Liver (tissue), 9 donors: ENCODE measurements around the gene OPN1MW3. TPM values are rescaled to one million over a fixed set of nuclear protein-coding genes. Genes with fewer than 3 reads are reported as not detected.

Experiments used
- DNase-seq: peaks from one replicate; pipeline ENCODE4 v3.0.0-alpha.2; 2017; ENCODE audit warnings: low spot score
- H3K27ac ChIP-seq, 2 donors: one replicate each; pipeline ENCODE4 v1.7.0; 2013; ENCODE audit warnings: inconsistent platforms in 2 of 2, low read length in 2 of 2, control low read depth in 1 of 2, low read depth in 1 of 2, mild to moderate bottlenecking in 1 of 2
- H3K27me3 ChIP-seq, 4 donors: one replicate each; pipeline versions ENCODE4 v1.6.1 to v1.7.0; 2013; ENCODE audit warnings: low read length in 3 of 4, inconsistent platforms in 1 of 4, mild to moderate bottlenecking in 1 of 4, moderate library complexity in 1 of 4; ENCODE audit not compliant: control insufficient read depth in 4 of 4, insufficient read depth in 4 of 4
- H3K36me3 ChIP-seq, 4 donors: one replicate each; pipeline versions ENCODE4 v1.6.1 to v1.7.0; 2013; ENCODE audit warnings: low read length in 3 of 4, mild to moderate bottlenecking in 3 of 4, low read depth in 1 of 4, moderate library complexity in 1 of 4; ENCODE audit not compliant: control insufficient read depth in 4 of 4, insufficient read depth in 3 of 4
- H3K4me1 ChIP-seq, 4 donors: one replicate each; pipeline versions ENCODE4 v1.6.1 to v1.7.0; 2013; ENCODE audit warnings: low read length in 3 of 4, mild to moderate bottlenecking in 3 of 4, moderate library complexity in 1 of 4; ENCODE audit not compliant: control insufficient read depth in 4 of 4, insufficient read depth in 4 of 4
- H3K4me3 ChIP-seq, 3 donors: one replicate each; pipeline versions ENCODE4 v1.6.1 to v1.7.0; 2013; ENCODE audit warnings: low read length in 3 of 3, control low read depth in 1 of 3, low read depth in 1 of 3, mild to moderate bottlenecking in 1 of 3
- H3K9ac ChIP-seq, 2 donors: one replicate each; pipeline ENCODE4 v1.7.0; 2013; ENCODE audit warnings: low read length in 2 of 2, mild to moderate bottlenecking in 2 of 2, moderate library complexity in 2 of 2, control low read depth in 1 of 2, low read depth in 1 of 2
- H3K9me3 ChIP-seq, 4 donors: one replicate each; pipeline versions ENCODE4 v1.6.1 to v1.7.0; 2013; ENCODE audit warnings: low read length in 3 of 4; ENCODE audit not compliant: control insufficient read depth in 4 of 4
- EGR1 ChIP-seq, 2 donors: IDR thresholded peaks; 2 replicates each; pipeline ENCODE4 v1.6.1; 2016 to 2018; ENCODE audit warnings: antibody characterized with exemption in 2 of 2, low read depth in 2 of 2
- FOXA1 ChIP-seq: IDR thresholded peaks from 2 replicates; pipeline ENCODE4 v1.6.1; 2016; ENCODE audit warnings: antibody characterized with exemption
- FOXA2 ChIP-seq: IDR thresholded peaks from 2 replicates; pipeline ENCODE4 v1.6.1; 2016; ENCODE audit warnings: antibody characterized with exemption
- GABPA ChIP-seq, 2 donors: IDR thresholded peaks in 1 of 2; conservative IDR thresholded peaks in 1 of 2; 2 replicates each; pipeline ENCODE4 v1.6.1; 2016; ENCODE audit warnings: antibody characterized with exemption in 2 of 2, mild to moderate bottlenecking in 1 of 2, moderate library complexity in 1 of 2
- HNF4A ChIP-seq, 2 donors: conservative IDR thresholded peaks; 2 replicates each; pipeline ENCODE4 v1.6.1; 2016; ENCODE audit warnings: antibody characterized with exemption in 2 of 2, mild to moderate bottlenecking in 2 of 2
- HNF4G ChIP-seq: IDR thresholded peaks from 2 replicates; pipeline ENCODE4 v1.6.1; 2016; ENCODE audit warnings: antibody characterized with exemption
- JUND ChIP-seq, 2 donors: IDR thresholded peaks; 2 replicates each; pipeline ENCODE4 v1.6.1; 2016; ENCODE audit warnings: antibody characterized with exemption in 2 of 2
- NR2F2 ChIP-seq: IDR thresholded peaks from 2 replicates; pipeline ENCODE4 v1.6.1; 2016; ENCODE audit warnings: antibody characterized with exemption
- RAD21 ChIP-seq, 2 donors: IDR thresholded peaks; 2 replicates each; pipeline ENCODE4 v1.6.1; 2016; ENCODE audit warnings: antibody characterized with exemption in 2 of 2, mild to moderate bottlenecking in 2 of 2
- RXRA ChIP-seq, 2 donors: IDR thresholded peaks; 2 replicates each; pipeline ENCODE4 v1.6.1; 2017 to 2018; ENCODE audit warnings: antibody characterized with exemption in 2 of 2, mild to moderate bottlenecking in 1 of 2
- SP1 ChIP-seq: IDR thresholded peaks from 2 replicates; pipeline ENCODE4 v1.6.1; 2018; ENCODE audit warnings: antibody characterized with exemption, mild to moderate bottlenecking
- YY1 ChIP-seq: IDR thresholded peaks from 2 replicates; pipeline ENCODE4 v1.6.1; 2016; ENCODE audit warnings: antibody characterized with exemption, mild to moderate bottlenecking
- WGBS: extraction: QIAGEN DNeasy Blood & Tissue Kit; methylation state at CpG from one replicate; pipeline ENCODE4 v1.1.7; 2013; 5-methylcytosine and 5-hydroxymethylcytosine counted together
- polyA plus RNA-seq, 2 donors: library from polyadenylated mRNA; stranded (reverse) in 1 of 2; unstranded in 1 of 2; fragments of 200-250 nt in 1 of 2; fragments of >200 nt in 1 of 2; fragmentation: Nextera tagmentation in 1 of 2; extraction: Ambion mirVana in 1 of 2; gene quantifications; one replicate each; pipeline versions ENCODE4 v1.2.1 to v1.2.3, GENCODE V29; 2013 to 2015
- total RNA-seq, 2 donors: library from RNA; depleted of rRNA; stranded (reverse); fragments of >200 nt; gene quantifications; one replicate each; pipeline ENCODE4 v1.2.3, GENCODE V29; 2014
- TF ChIP-seq, protein P1 (sequence below): IDR thresholded peaks from 2 replicates; pipeline ENCODE4 v1.6.1; 2016; ENCODE audit warnings: antibody characterized with exemption
- TF ChIP-seq, protein P2 (sequence below): IDR thresholded peaks from 2 replicates; pipeline ENCODE4 v1.6.1; 2016; ENCODE audit warnings: antibody characterized with exemption
- TF ChIP-seq, protein P3 (sequence below): fragments of 150-350 bp; IDR thresholded peaks from 2 replicates; pipeline ENCODE4 v1.5.1; 2017; ENCODE audit warnings: improper control_type of control experiment, low read depth, low read length; ENCODE audit not compliant: missing input control
- TF ChIP-seq, protein P4 (sequence below): IDR thresholded peaks from 2 replicates; pipeline ENCODE4 v1.6.1; 2016; ENCODE audit warnings: antibody characterized with exemption, mild to moderate bottlenecking
- TF ChIP-seq, protein P5 (sequence below): IDR thresholded peaks from 2 replicates; pipeline ENCODE4 v1.6.1; 2016; ENCODE audit warnings: antibody characterized with exemption
- donor health status: healthy.
- donor health status: healthy.
- donor health status: healthy.
- donor health status: healthy.
- donor health status: healthy.

OPN1MW3 gene
- total and polyA plus RNA-seq, 4 donors = not detected

DNA sequence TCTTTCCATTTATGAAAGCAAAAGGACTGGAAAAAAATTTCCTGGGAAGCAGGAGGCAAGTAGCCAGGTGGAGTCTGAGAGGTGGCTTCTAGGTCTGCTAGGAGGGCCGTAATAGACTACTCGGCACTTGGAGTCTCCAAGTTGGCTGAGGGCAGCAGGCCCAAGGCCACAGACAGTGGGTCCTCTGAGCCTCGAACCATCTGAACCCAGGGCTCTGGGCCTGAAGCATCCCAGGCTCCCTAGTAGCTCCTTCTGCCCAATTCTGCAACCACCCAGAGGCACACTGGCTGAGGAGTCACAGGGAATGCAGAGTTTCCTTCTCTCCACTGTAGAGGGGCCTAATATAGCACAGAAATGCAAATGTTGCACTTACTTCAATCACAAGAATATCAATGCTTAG, 58.0 kb downstream of the OPN1MW3 start:
- no peak for TF ChIP-seq JUND (IDR thresholded peaks at IDR 0.05)
- TF ChIP-seq RAD21 (IDR thresholded peaks at IDR 0.05) = no peak
- TF ChIP-seq, protein P1, sequence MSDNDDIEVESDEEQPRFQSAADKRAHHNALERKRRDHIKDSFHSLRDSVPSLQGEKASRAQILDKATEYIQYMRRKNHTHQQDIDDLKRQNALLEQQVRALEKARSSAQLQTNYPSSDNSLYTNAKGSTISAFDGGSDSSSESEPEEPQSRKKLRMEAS = no peak
- TF ChIP-seq, protein P2, sequence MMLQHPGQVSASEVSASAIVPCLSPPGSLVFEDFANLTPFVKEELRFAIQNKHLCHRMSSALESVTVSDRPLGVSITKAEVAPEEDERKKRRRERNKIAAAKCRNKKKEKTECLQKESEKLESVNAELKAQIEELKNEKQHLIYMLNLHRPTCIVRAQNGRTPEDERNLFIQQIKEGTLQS = no peak
- TF ChIP-seq EGR1 (IDR thresholded peaks at IDR 0.05; ENCODE audit: low read depth in 2 of 2) = no peak
- TF ChIP-seq YY1 = no peak
- TF ChIP-seq HNF4A (conservative IDR thresholded peaks at IDR 0.05) = no peak
- TF ChIP-seq RXRA (IDR thresholded peaks at IDR 0.05) = no peak
- Histone ChIP-seq H3K27me3 (peaks cover 0 to 3% (median 0%) of the 10 kb centered on the region in 4 donors), H3K36me3 (no peaks in the 10 kb centered on the region), H3K9ac (no peak overlapping the region), H3K4me3 (no peak overlapping the region), H3K9me3 (no peaks in the 10 kb centered on the region), H3K4me1 (no peaks in the 10 kb centered on the region), H3K27ac (no peak overlapping the region)
- 99% methylated on average over 3 of the region's 3 CpGs for WGBS
- DNase-seq = no peak

DNA sequence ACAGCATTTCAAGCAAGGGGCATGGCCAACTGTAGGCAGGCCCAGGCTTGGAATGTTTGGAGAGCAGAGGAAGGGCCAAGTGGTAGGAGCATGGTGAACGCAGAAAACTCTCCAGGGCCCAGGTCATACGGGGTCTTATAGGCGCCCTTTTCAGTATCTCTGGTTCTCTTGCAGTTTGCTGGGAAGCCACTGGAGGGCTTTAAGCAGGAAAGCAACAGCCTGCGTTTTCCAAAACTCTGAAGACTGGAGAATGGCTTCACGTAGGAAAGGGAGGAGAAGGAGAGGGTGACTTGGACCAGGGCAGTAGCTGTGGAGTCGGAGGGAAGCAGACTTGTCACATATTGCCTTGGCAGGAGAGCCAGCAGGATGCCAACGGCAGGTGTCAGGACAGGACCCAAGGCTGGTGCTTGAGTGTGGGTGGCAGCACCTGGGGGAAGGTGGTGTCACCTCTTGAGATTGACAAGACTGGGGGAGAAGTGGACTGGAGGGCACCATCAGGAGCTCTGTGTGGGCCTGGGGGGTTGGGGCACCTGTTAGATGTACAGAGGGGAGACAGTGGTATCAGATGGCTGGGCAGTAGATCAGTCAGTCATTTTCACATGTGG, 60.1 kb downstream of the OPN1MW3 start:
- H3K27ac ChIP-seq = no peak overlapping the region
- H3K36me3 ChIP-seq = no peaks in the 10 kb centered on the region
- peaks cover 0 to 3% (median 0%) of the 10 kb centered on the region in 4 donors for H3K27me3 ChIP-seq
- H3K9me3 ChIP-seq = no peaks in the 10 kb centered on the region
- no peaks in the 10 kb centered on the region for H3K4me1 ChIP-seq
- WGBS = 22% methylated on average over 7 of the region's 7 CpGs
- TF ChIP-seq GABPA (IDR thresholded peaks at IDR 0.05 in 1 of 2, conservative IDR thresholded peaks at IDR 0.05 in 1 of 2) (no peak), RAD21 (IDR thresholded peaks at IDR 0.05) (peak; percentile 37 to 77), FOXA2 (no peak), SP1 (no peak), HNF4A (conservative IDR thresholded peaks at IDR 0.05) (no peak), FOXA1 (no peak)
- TF ChIP-seq, protein P1 = no peak
- TF ChIP-seq, protein P3, sequence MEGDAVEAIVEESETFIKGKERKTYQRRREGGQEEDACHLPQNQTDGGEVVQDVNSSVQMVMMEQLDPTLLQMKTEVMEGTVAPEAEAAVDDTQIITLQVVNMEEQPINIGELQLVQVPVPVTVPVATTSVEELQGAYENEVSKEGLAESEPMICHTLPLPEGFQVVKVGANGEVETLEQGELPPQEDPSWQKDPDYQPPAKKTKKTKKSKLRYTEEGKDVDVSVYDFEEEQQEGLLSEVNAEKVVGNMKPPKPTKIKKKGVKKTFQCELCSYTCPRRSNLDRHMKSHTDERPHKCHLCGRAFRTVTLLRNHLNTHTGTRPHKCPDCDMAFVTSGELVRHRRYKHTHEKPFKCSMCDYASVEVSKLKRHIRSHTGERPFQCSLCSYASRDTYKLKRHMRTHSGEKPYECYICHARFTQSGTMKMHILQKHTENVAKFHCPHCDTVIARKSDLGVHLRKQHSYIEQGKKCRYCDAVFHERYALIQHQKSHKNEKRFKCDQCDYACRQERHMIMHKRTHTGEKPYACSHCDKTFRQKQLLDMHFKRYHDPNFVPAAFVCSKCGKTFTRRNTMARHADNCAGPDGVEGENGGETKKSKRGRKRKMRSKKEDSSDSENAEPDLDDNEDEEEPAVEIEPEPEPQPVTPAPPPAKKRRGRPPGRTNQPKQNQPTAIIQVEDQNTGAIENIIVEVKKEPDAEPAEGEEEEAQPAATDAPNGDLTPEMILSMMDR = peak; percentile 43
- no peak overlapping the region for H3K4me3 ChIP-seq
- no peak for DNase-seq
- no peak overlapping the region for H3K9ac ChIP-seq

DNA sequence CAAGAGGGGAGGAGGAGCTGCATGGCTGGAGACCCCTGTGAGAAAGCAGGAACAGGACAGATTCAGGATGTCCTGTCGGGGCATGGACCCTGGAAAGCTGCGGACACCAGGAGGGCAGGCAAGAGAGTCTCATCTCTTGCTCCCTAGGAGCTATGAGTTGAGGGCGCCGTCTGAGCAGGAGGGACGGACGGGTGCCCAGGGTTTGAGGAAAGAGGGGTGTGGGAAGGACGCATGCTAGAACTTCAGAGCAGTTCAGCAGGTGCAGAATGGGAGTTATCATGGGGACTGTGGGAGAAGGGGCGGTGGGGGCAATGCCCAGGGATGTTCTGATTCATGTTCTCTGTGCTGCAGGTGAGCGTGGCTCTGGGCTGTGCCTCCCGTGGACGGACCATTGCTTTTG, 63.0 kb downstream of the OPN1MW3 start:
- Histone ChIP-seq H3K4me3 (no peak overlapping the region), H3K4me1 (no peaks in the 10 kb centered on the region), H3K36me3 (no peaks in the 10 kb centered on the region), H3K27ac (no peak overlapping the region), H3K9ac (no peak overlapping the region), H3K27me3 (peaks cover 0 to 3% (median 0%) of the 10 kb centered on the region in 4 donors), H3K9me3 (no peaks in the 10 kb centered on the region)
- no peak for DNase-seq
- 88% methylated on average over 11 of the region's 11 CpGs for WGBS
- TF ChIP-seq NR2F2 (no peak), EGR1 (IDR thresholded peaks at IDR 0.05; ENCODE audit: low read depth in 2 of 2) (no peak), RAD21 (IDR thresholded peaks at IDR 0.05) (no peak), GABPA (IDR thresholded peaks at IDR 0.05 in 1 of 2, conservative IDR thresholded peaks at IDR 0.05 in 1 of 2) (no peak), JUND (IDR thresholded peaks at IDR 0.05) (no peak), HNF4G (no peak)
- TF ChIP-seq, protein P3 = no peak
- TF ChIP-seq, protein P4, sequence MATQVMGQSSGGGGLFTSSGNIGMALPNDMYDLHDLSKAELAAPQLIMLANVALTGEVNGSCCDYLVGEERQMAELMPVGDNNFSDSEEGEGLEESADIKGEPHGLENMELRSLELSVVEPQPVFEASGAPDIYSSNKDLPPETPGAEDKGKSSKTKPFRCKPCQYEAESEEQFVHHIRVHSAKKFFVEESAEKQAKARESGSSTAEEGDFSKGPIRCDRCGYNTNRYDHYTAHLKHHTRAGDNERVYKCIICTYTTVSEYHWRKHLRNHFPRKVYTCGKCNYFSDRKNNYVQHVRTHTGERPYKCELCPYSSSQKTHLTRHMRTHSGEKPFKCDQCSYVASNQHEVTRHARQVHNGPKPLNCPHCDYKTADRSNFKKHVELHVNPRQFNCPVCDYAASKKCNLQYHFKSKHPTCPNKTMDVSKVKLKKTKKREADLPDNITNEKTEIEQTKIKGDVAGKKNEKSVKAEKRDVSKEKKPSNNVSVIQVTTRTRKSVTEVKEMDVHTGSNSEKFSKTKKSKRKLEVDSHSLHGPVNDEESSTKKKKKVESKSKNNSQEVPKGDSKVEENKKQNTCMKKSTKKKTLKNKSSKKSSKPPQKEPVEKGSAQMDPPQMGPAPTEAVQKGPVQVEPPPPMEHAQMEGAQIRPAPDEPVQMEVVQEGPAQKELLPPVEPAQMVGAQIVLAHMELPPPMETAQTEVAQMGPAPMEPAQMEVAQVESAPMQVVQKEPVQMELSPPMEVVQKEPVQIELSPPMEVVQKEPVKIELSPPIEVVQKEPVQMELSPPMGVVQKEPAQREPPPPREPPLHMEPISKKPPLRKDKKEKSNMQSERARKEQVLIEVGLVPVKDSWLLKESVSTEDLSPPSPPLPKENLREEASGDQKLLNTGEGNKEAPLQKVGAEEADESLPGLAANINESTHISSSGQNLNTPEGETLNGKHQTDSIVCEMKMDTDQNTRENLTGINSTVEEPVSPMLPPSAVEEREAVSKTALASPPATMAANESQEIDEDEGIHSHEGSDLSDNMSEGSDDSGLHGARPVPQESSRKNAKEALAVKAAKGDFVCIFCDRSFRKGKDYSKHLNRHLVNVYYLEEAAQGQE = no peak
- TF ChIP-seq, protein P5, sequence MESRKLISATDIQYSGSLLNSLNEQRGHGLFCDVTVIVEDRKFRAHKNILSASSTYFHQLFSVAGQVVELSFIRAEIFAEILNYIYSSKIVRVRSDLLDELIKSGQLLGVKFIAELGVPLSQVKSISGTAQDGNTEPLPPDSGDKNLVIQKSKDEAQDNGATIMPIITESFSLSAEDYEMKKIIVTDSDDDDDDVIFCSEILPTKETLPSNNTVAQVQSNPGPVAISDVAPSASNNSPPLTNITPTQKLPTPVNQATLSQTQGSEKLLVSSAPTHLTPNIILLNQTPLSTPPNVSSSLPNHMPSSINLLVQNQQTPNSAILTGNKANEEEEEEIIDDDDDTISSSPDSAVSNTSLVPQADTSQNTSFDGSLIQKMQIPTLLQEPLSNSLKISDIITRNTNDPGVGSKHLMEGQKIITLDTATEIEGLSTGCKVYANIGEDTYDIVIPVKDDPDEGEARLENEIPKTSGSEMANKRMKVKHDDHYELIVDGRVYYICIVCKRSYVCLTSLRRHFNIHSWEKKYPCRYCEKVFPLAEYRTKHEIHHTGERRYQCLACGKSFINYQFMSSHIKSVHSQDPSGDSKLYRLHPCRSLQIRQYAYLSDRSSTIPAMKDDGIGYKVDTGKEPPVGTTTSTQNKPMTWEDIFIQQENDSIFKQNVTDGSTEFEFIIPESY = no peak
